ENCODE data around the gene DHRS12.

DHRS12 gene, protein sequence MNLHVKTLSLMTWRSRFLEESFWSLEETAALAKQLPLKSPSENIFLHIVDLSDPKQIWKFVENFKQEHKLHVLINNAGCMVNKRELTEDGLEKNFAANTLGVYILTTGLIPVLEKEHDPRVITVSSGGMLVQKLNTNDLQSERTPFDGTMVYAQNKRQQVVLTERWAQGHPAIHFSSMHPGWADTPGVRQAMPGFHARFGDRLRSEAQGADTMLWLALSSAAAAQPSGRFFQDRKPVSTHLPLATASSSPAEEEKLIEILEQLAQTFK

DNA sequence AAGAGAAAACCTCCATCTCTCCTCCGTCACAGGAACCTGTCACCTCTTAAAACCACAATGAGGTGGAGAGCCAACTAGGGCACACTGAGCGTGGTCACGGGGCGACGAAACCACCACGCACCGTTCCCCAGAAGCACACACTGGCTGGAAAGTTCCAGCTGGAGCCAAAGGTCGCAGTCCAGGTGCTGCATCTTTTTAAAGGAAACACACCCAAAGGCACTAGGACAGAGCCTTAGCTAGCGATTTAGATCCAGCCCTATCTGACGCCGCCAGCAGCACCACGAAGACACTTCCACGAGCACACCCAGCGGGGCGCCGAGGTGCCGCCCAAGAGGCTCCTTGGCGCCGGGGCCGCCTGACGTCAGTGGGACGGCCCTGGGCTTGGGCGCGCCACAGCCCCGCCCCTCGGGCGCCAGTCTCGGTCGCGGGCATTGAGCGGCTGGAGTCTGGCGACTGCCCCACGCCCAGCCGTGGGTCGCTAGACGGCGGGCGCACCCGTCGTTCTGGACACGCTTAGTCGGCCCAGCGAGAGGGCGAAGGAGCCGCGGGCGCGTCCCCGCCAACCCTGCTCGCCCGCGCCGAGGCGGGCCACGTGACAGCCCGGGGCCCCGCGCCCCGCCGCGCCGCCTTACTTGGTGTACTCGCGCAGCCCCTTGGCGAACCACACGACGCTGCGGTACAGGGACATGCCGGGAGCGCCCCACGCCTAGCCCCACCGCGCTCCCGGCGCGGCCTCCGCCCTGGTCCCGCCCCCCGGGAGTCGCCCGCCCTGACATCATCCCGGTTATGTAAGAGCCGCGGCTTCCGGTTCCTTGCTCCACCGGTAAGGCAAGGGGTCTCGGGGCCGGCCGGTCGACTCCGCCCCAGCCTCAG, at the start of gene DHRS12:
TSS of gene DHRS12 (minus strand) at position 742 of the 873 bp plus-strand sequence. CDS start 4,504 bp downstream, outside the sequence.
- TF ChIP-seq GATA2 (IDR thresholded peaks at IDR 0.05; ENCODE audit: low read depth, low read length) (no peak), GATA3 (IDR thresholded peaks at IDR 0.05; ENCODE audit: low read depth, low read length) (no peak)

DNA sequence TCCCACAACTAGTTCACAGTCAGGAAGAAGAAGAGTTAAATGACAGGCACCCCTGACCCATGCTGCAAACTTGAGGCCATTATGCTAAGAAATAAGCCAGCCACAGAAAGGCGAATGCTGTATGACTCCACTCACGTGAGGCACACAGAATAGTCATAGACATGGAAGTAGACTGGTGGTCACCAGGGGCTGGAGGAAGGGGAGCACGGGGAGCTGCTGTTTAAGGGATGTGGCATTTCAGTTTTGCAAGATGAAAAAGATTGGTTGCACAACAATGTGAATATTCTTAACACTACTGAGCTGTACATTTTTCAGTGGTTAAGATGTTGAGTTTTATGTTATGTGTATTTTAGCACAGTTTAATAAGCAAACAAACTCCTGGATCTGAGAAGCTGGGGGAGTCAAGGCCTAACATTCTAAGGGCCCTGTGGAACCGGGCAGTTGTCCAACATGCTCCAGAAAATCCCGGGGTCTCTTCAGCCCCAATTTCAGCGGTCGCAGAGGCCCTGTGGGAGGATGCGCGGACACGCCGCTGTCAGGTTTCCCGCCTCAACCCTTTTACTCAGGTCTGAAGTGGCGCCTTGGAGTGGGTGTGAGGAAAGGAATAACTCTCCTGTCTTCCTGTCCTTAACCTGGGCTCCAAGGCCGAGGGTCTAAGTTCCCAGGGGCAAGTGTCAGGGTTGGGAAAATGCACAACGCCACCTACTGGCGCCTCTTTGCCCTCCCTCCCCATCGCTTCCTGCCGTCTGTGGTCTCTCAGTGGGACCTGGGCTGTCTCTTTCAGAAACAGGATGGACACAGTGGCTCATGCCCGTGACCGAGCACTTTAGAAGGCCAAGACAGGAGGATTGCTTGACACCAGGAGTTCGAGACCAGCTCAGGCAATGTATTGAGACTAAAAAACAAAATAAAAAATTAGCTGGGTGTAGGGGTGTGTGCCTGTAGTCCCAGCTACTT, 45.5 kb upstream of the DHRS12 start:
- TF ChIP-seq GATA2 (IDR thresholded peaks at IDR 0.05; ENCODE audit: low read depth, low read length) = no peak
- no peak for TF ChIP-seq GATA3 (IDR thresholded peaks at IDR 0.05; ENCODE audit: low read depth, low read length)

- TF ChIP-seq GATA2 (IDR thresholded peaks at IDR 0.05; ENCODE audit: low read depth, low read length) = no peak
- TF ChIP-seq GATA3 (IDR thresholded peaks at IDR 0.05; ENCODE audit: low read depth, low read length) = no peak
Measured at GRCh38 chr13:51848674-51849073, 44.7 kb upstream of the DHRS12 start.

DNA sequence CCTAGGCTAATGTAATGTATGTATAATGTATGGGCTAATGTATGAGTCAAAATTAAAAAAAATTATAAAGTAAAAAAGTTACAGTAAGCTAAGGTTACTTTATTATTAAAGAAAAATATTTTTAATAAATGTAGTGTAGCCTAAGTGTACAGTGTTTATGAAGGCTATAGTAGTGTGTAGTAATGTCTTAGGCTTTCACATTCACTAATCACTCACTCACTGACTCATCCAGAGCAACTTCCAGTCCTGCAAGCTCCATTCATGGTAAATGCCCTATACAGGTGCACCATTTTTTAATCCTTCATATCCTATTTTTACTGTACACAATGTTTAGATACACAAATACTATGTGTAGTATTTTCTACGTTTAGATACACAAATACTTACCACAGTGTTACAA, 42.8 kb upstream of the DHRS12 start:
- TF ChIP-seq GATA3 (IDR thresholded peaks at IDR 0.05; ENCODE audit: low read depth, low read length) (no peak), GATA2 (IDR thresholded peaks at IDR 0.05; ENCODE audit: low read depth, low read length) (no peak)

DNA sequence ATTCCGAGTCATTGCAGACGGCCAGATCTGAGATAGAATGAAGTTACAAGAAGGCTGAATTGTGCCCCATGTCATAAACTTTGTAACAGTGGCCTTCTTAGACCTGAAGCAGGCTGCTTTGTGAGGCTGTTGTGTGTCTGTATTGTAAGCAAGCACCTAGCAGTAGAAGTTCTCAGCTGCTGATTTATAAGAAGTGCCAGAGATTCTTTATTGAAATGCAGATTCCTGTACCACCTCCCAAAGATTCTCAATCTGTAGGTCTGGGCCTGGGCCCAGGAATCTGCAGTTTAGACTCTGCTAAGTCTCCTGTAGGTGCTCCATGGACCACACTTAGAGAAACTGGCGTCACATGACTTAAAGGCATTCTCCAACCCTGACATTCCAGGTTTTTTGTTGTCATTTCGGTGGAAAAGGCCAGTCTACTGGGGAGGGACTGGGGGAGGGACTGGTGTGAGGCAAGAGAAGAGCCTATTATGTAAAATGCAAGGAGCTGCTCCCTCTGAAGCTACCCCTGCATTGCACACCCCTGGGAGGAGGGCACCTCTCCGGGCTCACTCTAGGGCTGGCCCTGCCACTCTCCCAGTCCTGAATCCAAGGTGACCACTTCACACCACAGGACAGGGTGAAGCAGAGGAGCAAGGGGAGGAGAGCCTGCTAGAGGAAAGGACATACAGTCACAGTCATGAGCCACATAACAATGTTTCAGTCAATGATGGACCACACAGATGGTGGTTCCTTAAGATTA, 41.8 kb upstream of the DHRS12 start:
- TF ChIP-seq GATA2 (IDR thresholded peaks at IDR 0.05; ENCODE audit: low read depth, low read length) = no peak
- TF ChIP-seq GATA3 (IDR thresholded peaks at IDR 0.05; ENCODE audit: low read depth, low read length) = no peak

- TF ChIP-seq GATA3 (IDR thresholded peaks at IDR 0.05; ENCODE audit: low read depth, low read length) = no peak
- TF ChIP-seq GATA2 (IDR thresholded peaks at IDR 0.05; ENCODE audit: low read depth, low read length) = no peak
Measured at GRCh38 chr13:51844862-51845573, 41.1 kb upstream of the DHRS12 start, which contains the start of gene TMEM272. Gene TMEM272, minus strand, starts transcription at chr13:51845177. Its CDS starts 6,647 bp downstream, at chr13:51838530.

GRCh38 chr13:51843529-51843928, 39.6 kb upstream of the DHRS12 start:
- no peak for TF ChIP-seq GATA2 (IDR thresholded peaks at IDR 0.05; ENCODE audit: low read depth, low read length)

DNA sequence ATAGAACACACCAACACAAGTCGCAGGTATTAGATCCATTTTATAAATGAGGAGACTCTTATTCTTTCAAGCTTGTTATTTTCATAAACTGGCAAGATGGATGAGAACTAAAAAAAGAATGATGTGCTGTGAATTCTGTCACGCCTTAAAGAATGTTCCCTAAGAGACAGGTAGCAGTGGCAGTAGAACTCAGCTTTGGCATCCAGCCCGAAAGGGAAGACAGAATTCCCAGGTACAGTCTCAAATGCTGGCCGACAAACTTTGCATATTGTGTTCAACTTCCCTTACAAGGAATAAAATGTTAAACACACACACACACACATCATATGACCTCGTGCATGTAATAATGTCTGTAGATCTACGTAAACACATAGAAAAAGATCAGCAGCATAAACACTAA, 37.8 kb upstream of the DHRS12 start:
- no peak for TF ChIP-seq GATA3 (IDR thresholded peaks at IDR 0.05; ENCODE audit: low read depth, low read length)

DNA sequence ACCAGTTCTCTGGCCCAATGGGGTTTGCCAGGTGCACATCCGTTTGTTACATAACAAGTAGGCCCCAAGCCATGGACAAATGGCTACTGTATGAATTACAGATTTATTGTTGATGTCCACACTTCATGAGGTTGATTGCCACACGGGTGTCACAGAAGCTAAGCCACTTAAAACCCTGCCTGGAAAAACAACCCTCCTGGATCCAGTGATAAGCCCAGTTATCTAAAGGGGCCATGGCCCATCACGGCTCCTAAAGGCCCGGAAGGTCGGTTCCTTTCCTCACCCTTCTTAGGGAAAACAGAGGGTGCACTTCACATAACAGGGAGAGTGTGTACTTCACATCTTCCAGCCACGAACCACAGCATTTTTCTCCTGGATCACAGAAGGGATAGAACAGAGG, 37.0 kb upstream of the DHRS12 start:
- no peak for TF ChIP-seq GATA3 (IDR thresholded peaks at IDR 0.05; ENCODE audit: low read depth, low read length)
- no peak for TF ChIP-seq GATA2 (IDR thresholded peaks at IDR 0.05; ENCODE audit: low read depth, low read length)

DNA sequence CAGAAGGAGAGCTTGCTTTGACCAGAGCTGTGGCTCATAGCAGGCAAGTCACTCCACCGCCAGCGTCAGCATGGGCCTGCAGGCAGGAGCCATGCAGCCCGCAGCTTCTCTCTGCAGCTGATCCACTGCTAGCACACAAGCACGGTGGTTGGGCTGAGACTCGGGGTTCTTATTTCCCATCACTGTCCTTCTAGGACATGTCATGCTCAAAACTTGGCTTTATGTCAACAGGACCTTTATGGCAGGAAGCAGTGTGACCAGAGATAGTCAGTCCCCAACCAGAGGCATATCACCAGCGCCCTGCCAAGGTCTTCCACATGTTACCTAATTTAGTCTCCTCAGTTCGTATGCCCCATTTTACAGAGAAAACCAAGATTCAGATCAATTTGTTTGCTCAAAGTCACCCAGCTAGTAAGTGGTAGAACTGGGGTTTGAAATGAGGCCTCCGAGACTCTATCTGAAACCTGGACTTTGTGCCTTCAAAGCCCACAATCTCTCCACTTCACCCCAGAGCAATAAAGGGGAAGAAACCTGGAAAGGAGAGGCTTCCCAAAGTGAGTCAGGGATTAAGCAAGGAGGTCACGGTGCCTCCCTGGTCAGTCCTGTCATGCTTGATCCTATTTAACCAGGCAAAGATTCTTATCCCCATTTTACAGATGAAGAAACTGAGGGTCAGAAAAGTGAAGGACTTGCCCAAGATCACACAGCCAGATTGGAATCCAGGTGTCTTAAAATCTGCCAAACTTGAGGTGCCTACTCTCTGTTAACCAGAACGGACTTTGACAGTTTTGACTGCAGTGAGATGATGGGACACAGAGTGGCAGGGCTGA, 36.0 kb upstream of the DHRS12 start:
- TF ChIP-seq GATA2 (IDR thresholded peaks at IDR 0.05; ENCODE audit: low read depth, low read length) = no peak
- no peak for TF ChIP-seq GATA3 (IDR thresholded peaks at IDR 0.05; ENCODE audit: low read depth, low read length)

GRCh38 chr13:51838240-51838846, 34.4 kb upstream of the DHRS12 start:
- TF ChIP-seq GATA2 (IDR thresholded peaks at IDR 0.05; ENCODE audit: low read depth, low read length) (no peak), GATA3 (IDR thresholded peaks at IDR 0.05; ENCODE audit: low read depth, low read length) (no peak)

- TF ChIP-seq GATA2 (IDR thresholded peaks at IDR 0.05; ENCODE audit: low read depth, low read length) (no peak), GATA3 (IDR thresholded peaks at IDR 0.05; ENCODE audit: low read depth, low read length) (no peak)
Measured at GRCh38 chr13:51837016-51837415, 33.1 kb upstream of the DHRS12 start.

Data from SH-SY5Y (cell line).